Endodermal cell (in vitro differentiated cells): ENCODE measurements around the gene SLC25A10. TPM values are rescaled to one million over a fixed set of nuclear protein-coding genes. Genes with fewer than 3 reads are reported as not detected.

Experiments used
- DNase-seq: peaks from one replicate; pipeline ENCODE4 v3.0.0-alpha.2; 2017
- H3K27ac ChIP-seq: 2 replicates; pipeline ENCODE4 v1.5.1; 2013; ENCODE audit warnings: mild to moderate bottlenecking, low read depth, low read length, moderate library complexity
- H3K27me3 ChIP-seq: 2 replicates; pipeline ENCODE4 v1.6.1; 2013; ENCODE audit warnings: mild to moderate bottlenecking, low read length, moderate library complexity; ENCODE audit not compliant: insufficient read depth, control insufficient read depth, poor library complexity, severe bottlenecking
- H3K36me3 ChIP-seq: 2 replicates; pipeline ENCODE4 v1.7.0; 2013; ENCODE audit warnings: mild to moderate bottlenecking, low read length, moderate library complexity; ENCODE audit not compliant: control insufficient read depth, insufficient read depth
- H3K4me1 ChIP-seq: one replicate; pipeline ENCODE4 v1.7.0; 2013; ENCODE audit warnings: low read length; ENCODE audit not compliant: control insufficient read depth, insufficient read depth
- H3K4me3 ChIP-seq: 2 replicates; pipeline ENCODE4 v1.5.1; 2013; ENCODE audit warnings: mild to moderate bottlenecking, low read length, moderate library complexity
- H3K9ac ChIP-seq: 2 replicates; pipeline ENCODE4 v1.6.1; 2013; ENCODE audit warnings: mild to moderate bottlenecking, low read length, moderate library complexity; ENCODE audit not compliant: poor library complexity, severe bottlenecking; ENCODE audit errors: extremely low read depth
- H3K9me3 ChIP-seq: 2 replicates; pipeline ENCODE4 v1.6.1; 2013; ENCODE audit warnings: mild to moderate bottlenecking, low read length, moderate library complexity; ENCODE audit not compliant: control insufficient read depth
- H3K27ac Mint-ChIP-seq: 2 replicates; pipeline ENCODE4 v1.8.0; 2020; ENCODE audit warnings: mixed read lengths
- H3K27me3 Mint-ChIP-seq: 2 replicates; pipeline ENCODE4 v1.8.0; 2021; ENCODE audit warnings: mild to moderate bottlenecking, mixed read lengths; ENCODE audit not compliant: insufficient read depth
- H3K36me3 Mint-ChIP-seq: 2 replicates; pipeline ENCODE4 v1.8.0; 2020; ENCODE audit warnings: low read depth, mixed read lengths
- H3K4me1 Mint-ChIP-seq: 2 replicates; pipeline ENCODE4 v1.8.0; 2020; ENCODE audit warnings: mixed read lengths
- H3K4me3 Mint-ChIP-seq: 2 replicates; pipeline ENCODE4 v1.8.0; 2020; ENCODE audit warnings: mild to moderate bottlenecking, moderate library complexity, mixed read lengths
- H3K9me3 Mint-ChIP-seq: 2 replicates; pipeline ENCODE4 v1.8.0; 2020; ENCODE audit warnings: mild to moderate bottlenecking, mixed read lengths
- WGBS, 2 experiments: methylation state at CpG; one replicate each; pipeline versions ENCODE4 v1.1.5 to v1.1.7; 2013; ENCODE audit warnings: missing lambda C conversion rate in 2 of 2, mixed read lengths in 1 of 2; ENCODE audit not compliant: insufficient coverage in 1 of 2, insufficient read length in 1 of 2; 5-methylcytosine and 5-hydroxymethylcytosine counted together
- total RNA-seq, 2 donors: library from RNA; stranded (reverse); fragmentation: NEBNext Ultra II Directional in 1 of 2; extraction: Animal tissue kit (Norgen Biotek cat#: 25700) in 1 of 2; gene quantifications; 2 replicates in 1 of 2; 3 replicates in 1 of 2; pipeline ENCODE4 v1.2.1, GENCODE V29; 2021
- TF ChIP-seq, protein P1 (sequence below): fragments of 200-600 bp; sonication (generic); conservative IDR thresholded peaks from 2 replicates; pipeline ENCODE4 v1.5.0; 2021; ENCODE audit warnings: antibody characterized with exemption, mild to moderate bottlenecking

SLC25A10 gene
- total RNA-seq, 2 donors from 2014 or later = 24.8 to 37.6 TPM

DNA sequence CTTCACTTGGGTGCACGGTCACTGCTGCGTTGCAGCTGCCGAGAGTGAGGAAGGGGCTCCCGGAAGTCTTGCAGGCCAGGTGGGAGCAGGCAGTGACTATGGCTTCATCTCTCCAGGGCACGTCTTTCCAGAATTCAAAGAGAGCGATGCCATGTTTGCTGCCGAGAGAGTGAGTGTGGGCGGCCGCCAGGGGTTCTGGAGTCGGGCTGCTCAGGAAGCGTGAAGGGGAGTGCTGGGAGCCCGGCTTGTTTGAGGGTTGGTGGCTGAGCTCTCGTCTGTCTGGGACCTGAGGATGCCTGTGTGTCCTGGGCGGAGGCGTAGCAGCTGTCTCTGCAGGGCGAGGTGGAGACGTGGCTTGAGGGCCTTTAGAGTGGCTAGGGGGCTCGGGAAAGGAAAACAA is 22.0 kb upstream of the SLC25A10 start:
- no peaks in the 10 kb centered on the region for H3K4me1 ChIP-seq
- Mint-ChIP-seq H3K9me3 (no peaks in the 10 kb centered on the region), H3K27me3 (no peaks in the 10 kb centered on the region), H3K4me3 (no peak overlapping the region), H3K36me3 (peaks cover 50% of the 10 kb centered on the region), H3K27ac (peak overlapping the region; percentile 64), H3K4me1 (no peaks in the 10 kb centered on the region)
- no peak overlapping the region for H3K27ac ChIP-seq
- DNase-seq = no peak
- no peaks in the 10 kb centered on the region for H3K27me3 ChIP-seq
- no peak overlapping the region for H3K9ac ChIP-seq
- no peaks in the 10 kb centered on the region for H3K9me3 ChIP-seq
- WGBS, 2 experiments = 92 to 94% methylated on average over 17 to 18 of the region's 18 CpGs
- H3K4me3 ChIP-seq = no peak overlapping the region
- peaks cover 69% of the 10 kb centered on the region for H3K36me3 ChIP-seq
- TF ChIP-seq, protein P1, sequence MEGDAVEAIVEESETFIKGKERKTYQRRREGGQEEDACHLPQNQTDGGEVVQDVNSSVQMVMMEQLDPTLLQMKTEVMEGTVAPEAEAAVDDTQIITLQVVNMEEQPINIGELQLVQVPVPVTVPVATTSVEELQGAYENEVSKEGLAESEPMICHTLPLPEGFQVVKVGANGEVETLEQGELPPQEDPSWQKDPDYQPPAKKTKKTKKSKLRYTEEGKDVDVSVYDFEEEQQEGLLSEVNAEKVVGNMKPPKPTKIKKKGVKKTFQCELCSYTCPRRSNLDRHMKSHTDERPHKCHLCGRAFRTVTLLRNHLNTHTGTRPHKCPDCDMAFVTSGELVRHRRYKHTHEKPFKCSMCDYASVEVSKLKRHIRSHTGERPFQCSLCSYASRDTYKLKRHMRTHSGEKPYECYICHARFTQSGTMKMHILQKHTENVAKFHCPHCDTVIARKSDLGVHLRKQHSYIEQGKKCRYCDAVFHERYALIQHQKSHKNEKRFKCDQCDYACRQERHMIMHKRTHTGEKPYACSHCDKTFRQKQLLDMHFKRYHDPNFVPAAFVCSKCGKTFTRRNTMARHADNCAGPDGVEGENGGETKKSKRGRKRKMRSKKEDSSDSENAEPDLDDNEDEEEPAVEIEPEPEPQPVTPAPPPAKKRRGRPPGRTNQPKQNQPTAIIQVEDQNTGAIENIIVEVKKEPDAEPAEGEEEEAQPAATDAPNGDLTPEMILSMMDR = no peak

DNA sequence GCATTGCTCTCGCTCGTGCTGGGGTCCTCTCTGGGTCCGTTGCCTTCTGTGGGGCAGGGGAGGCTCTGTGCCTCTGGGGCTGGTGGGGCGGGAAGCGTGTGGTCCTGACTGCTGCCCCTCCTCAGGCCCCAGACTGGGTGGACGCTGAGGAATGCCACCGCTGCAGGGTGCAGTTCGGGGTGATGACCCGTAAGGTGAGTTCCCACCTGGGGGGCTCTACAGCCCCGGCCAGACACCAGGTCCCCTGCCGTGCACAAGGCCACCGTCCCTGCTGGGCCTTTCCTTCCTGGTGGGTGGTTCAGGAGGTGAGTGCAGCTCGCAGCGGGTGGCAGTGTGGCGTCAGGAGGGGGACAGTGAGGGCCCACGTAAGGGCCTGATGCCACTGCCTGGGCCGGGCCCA is 21.5 kb upstream of the SLC25A10 start:
- Mint-ChIP-seq H3K27me3 (no peaks in the 10 kb centered on the region), H3K9me3 (no peaks in the 10 kb centered on the region), H3K27ac (no peak overlapping the region), H3K4me1 (no peaks in the 10 kb centered on the region), H3K36me3 (peaks cover 50% of the 10 kb centered on the region), H3K4me3 (no peak overlapping the region)
- no peak for DNase-seq
- H3K4me3 ChIP-seq = no peak overlapping the region
- no peak overlapping the region for H3K27ac ChIP-seq
- WGBS, 2 experiments = 96% methylated on average over 12 to 17 of the region's 17 CpGs
- TF ChIP-seq, protein P1 = no peak
- no peak overlapping the region for H3K9ac ChIP-seq
- H3K27me3 ChIP-seq = no peaks in the 10 kb centered on the region
- no peaks in the 10 kb centered on the region for H3K9me3 ChIP-seq
- peaks cover 67% of the 10 kb centered on the region for H3K36me3 ChIP-seq
- no peaks in the 10 kb centered on the region for H3K4me1 ChIP-seq

DNA sequence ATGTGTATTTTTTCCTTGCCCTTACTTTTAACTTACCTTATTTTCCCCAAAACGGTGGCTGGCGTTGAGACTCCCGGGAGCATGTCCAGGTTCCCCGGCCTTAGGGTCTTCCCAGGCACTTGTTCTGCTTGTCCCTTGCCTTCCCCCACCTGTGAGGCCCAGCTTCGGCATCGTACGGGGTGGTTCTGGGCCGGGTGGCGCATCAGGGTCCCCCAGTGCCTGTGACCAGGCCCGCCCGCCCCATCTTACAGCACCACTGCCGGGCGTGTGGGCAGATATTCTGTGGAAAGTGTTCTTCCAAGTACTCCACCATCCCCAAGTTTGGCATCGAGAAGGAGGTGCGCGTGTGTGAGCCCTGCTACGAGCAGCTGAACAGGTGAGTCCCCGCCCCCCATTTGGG is 20.9 kb upstream of the SLC25A10 start:
- DNase-seq = no peak
- Mint-ChIP-seq H3K9me3 (no peaks in the 10 kb centered on the region), H3K36me3 (peaks cover 48% of the 10 kb centered on the region), H3K27ac (no peak overlapping the region), H3K4me3 (no peak overlapping the region), H3K27me3 (no peaks in the 10 kb centered on the region), H3K4me1 (no peaks in the 10 kb centered on the region)
- Histone ChIP-seq H3K27ac (no peak overlapping the region), H3K27me3 (no peaks in the 10 kb centered on the region), H3K9ac (no peak overlapping the region), H3K9me3 (no peaks in the 10 kb centered on the region), H3K4me3 (no peak overlapping the region), H3K4me1 (no peaks in the 10 kb centered on the region), H3K36me3 (peaks cover 63% of the 10 kb centered on the region)
- 95% methylated on average over 18 of the region's 18 CpGs for WGBS, 2 experiments
- TF ChIP-seq, protein P1 = no peak
